HK-2 (cell line): ENCODE data around the gene TAS2R30.
"Not testable (repeated sequence)": the region's sequence is repeated elsewhere in the genome, so short reads cannot be mapped to it uniquely, and the experiment has no call there.

ENCODE experiments used
- DNase-seq: peaks from one replicate; pipeline ENCODE4 v3.0.0-alpha.2; 2018; ENCODE audit not compliant: unreplicated experiment

The TAS2R30 gene

DNA sequence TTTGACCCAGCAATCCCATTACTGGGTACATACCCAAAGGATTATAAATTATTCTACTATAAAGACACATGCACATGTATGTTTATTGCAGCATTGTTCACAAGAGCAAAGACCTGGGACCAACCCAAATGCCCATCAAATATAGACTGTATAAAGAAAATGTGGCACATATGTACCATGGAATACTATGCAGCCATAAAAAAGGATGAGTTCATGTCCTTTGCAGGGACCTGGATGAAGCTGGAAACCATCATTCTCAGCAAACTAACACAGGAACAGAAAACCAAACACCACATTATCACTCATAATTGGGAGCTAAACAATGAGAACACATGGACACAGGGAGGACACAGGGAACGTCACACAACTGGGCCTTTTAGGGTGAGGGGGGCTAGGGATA lies 20.3 kb downstream of the TAS2R30 start:
- DNase-seq: not testable (repeated sequence)

- not testable (repeated sequence) for DNase-seq
Observed at GRCh38 chr12:11111213-11111612, 23.2 kb downstream of the TAS2R30 start.

DNA sequence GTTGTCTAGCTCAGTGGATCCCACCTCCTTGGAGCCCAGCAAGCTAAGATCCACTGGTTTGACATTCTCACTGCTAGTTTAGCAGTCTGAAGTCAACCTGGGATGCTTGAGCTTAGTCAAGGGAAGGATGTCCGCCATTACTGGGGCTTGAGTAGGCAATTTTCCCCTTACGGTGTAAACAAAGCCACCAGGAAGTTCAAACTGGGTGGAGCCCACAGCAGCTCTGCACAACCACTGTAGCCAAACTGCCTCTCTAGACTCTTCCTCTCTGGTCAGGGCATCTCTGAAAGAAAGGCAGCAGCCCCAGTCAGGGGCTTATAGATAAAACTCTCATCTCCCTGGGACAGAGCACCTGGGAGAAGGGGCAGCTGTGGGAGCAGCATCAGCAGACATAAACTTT lies 25.6 kb downstream of the TAS2R30 start:
- no peak for DNase-seq

GRCh38 chr12:11107719-11108118 lies 26.7 kb downstream of the TAS2R30 start:
- DNase-seq: no peak

DNA sequence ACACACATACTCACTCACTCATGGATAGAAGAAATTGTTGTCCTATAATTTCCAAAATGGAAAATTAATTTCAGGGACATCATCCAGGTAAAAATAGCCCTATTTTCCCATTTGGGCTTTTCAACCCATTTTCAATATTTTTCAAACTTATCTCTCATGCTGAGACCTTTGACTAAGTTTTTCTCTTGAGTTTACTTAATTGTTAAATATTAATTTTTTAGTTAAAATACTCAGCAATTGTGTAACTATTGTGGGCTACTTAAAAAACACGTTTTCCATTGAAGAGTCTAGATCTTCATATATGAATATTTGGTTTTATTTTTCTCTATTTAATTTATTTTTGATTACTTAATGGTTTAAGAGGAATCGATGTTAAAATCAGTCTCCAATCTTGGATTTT lies 28.2 kb downstream of the TAS2R30 start:
- no peak for DNase-seq

DNA sequence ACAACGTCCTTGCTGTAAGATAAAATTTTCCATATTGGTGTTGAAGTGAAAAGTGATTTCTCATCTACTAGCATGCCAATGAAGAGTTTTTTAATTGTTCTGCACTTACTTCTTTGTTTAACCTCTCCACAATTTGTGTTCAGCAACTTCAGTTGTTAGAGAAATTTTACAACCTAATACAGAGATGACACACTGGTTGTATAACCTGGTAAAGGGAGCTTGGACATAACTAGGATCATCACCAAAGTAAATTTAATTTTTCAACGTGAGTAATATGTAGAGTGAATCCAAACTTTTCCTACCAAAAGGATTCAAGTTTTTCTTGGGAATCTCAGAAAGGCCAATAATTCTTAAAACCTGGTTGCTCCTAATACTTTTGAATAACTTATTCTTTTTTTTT lies 28.9 kb downstream of the TAS2R30 start:
- DNase-seq: no peak

DNA sequence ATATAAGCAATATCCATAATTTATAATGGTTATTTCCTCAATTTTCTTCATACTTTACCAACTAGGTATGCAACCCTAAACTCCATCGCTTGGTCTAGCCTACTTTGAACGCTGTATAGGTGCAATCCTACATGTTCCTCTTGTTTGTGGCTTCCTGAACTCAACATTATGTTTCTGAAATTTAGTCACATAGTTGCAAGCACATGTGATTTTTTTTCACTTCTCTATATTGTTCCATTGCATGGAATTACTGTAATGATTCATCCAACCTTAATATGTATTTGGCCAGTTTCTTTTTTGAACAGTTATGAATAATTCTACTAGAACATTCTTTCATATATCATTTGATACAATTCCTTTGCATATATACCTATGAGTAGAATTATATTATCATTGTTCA lies 39.5 kb downstream of the TAS2R30 start:
- DNase-seq: not testable (repeated sequence)

DNA sequence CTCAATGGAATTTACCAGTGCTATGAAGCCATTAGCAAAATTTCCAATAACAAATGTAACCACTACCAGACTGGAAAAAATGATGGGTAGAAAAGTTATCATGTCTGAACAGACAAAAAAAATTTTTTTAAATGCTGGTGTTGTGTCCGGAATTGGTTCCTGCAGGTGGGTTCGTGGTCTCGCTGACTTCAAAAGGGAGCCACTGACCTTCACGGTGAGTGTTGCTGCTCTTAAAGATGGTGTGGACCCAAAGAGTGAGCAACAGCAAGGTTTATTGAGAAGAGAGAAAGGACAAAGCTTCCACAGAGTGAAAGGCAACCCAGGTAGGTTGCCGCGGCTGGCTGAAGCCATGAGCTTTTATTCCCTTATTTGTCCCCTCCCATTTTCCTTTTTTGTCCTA lies 42.3 kb downstream of the TAS2R30 start, which contains the start of gene TAS2R43:
Gene TAS2R43, minus strand, starts transcription at position 186 of the 400 bp plus-strand sequence. Its CDS starts 84 bp downstream, at position 102.
- DNase-seq: no peak

- no peak for DNase-seq
Observed at GRCh38 chr12:11089246-11089645, 45.2 kb downstream of the TAS2R30 start.

GRCh38 chr12:11085419-11085818 lies 49.0 kb downstream of the TAS2R30 start:
- DNase-seq: no peak
